Measurements from ENCODE around the gene GPD1L. TPM values are rescaled to one million over a fixed set of nuclear protein-coding genes. Genes with fewer than 3 reads are reported as not detected.
A peak's percentile ranks its signal among the peaks of the same experiment; 100 is the strongest.

GPD1L gene
- total and polyA plus RNA-seq, 2 of the 4 experiments (the other 2 are of a cell fraction), result 3.9 to 7.9 TPM

DNA sequence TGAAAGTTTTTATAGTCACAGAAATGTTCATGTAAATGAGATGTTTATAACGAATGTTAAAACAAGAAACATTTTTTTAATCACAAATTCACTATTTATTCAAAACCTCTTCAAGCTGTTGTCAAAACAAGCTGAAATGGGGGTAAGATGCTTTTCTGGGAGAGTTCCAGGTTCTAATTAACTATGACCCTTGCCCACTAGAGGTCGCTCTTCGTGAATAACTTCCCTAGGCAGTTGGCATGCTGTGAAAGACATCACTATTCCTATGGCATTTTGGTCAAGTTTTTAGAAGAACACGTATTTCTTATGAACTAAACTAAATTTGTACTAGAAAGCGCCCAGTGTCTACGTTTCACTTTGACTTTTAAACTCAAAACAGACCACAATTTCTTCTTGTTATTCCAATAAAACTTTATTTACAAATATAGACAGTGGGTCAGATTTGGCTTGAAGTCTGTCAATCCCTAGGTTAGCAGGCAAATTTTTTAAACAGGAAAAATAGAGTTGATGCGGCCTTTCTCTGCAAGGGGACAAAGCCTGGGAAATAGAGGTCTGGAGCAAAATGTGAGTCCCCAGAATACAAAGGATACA, 69.3 kb downstream of the GPD1L start:
- Histone ChIP-seq H3K36me3 (ENCODE audit: control insufficient read depth, insufficient read depth, low read length) (no peaks in the 10 kb centered on the region), H3K4ac (ENCODE audit: low read depth, low read length) (no peak overlapping the region), H3K79me1 (ENCODE audit: low read depth in 1 of 2, low read length in 2 of 2) (no peaks in the 10 kb centered on the region), H2AFZ (replicated peaks; ENCODE audit: low read length, poor library complexity) (no peak overlapping the region), H2AK5ac (ENCODE audit: low read depth, low read length) (no peak overlapping the region), H2BK20ac (ENCODE audit: low read depth, low read length) (no peak overlapping the region), H4K5ac (ENCODE audit: low read depth, low read length) (no peak overlapping the region), H4K91ac (ENCODE audit: insufficient read depth, low read depth, low read length) (no peak overlapping the region), H3K9ac (ENCODE audit: low read depth, low read length) (no peak overlapping the region), H3K23ac (ENCODE audit: low read depth, low read length) (no peak overlapping the region), H4K20me1 (ENCODE audit: insufficient read depth, low read length) (no peaks in the 10 kb centered on the region), H3K9me1 (ENCODE audit: insufficient read depth, low read length) (no peaks in the 10 kb centered on the region), H3K9me3 (ENCODE audit: control insufficient read depth, insufficient read depth, low read length) (peaks cover 5% of the 10 kb centered on the region; the same call in 1 of the 2 replicates), H3K27ac (ENCODE audit: insufficient read depth, low read length) (no peak overlapping the region), H3K4me3 (ENCODE audit: insufficient read depth, low read depth, low read length) (no peak overlapping the region), H3K18ac (ENCODE audit: low read depth, low read length) (no peak overlapping the region), H3K4me1 (ENCODE audit: control insufficient read depth, insufficient read depth, low read length) (no peaks in the 10 kb centered on the region), H2BK15ac (ENCODE audit: low read depth, low read length) (no peak overlapping the region), H3K56ac (ENCODE audit: extremely low read depth, insufficient read depth, low read length) (no peak overlapping the region), H4K8ac (ENCODE audit: low read depth in 2 of 2, low read length in 2 of 2) (no peak overlapping the region), H3K4me2 (ENCODE audit: low read depth, low read length) (no peak overlapping the region), H2AK9ac (replicated peaks; ENCODE audit: low read depth, low read length, poor library complexity) (no peak overlapping the region), H3K14ac (replicated peaks; ENCODE audit: low read depth, low read length) (no peak overlapping the region), H2BK5ac (ENCODE audit: low read depth, low read length, poor library complexity, severe bottlenecking) (no peak overlapping the region), H3K27me3 (ENCODE audit: control insufficient read depth, insufficient read depth, low read length) (peaks cover 9% of the 10 kb centered on the region), H2BK120ac (ENCODE audit: low read depth, low read length) (no peak overlapping the region)
- TF ChIP-seq, protein P1, sequence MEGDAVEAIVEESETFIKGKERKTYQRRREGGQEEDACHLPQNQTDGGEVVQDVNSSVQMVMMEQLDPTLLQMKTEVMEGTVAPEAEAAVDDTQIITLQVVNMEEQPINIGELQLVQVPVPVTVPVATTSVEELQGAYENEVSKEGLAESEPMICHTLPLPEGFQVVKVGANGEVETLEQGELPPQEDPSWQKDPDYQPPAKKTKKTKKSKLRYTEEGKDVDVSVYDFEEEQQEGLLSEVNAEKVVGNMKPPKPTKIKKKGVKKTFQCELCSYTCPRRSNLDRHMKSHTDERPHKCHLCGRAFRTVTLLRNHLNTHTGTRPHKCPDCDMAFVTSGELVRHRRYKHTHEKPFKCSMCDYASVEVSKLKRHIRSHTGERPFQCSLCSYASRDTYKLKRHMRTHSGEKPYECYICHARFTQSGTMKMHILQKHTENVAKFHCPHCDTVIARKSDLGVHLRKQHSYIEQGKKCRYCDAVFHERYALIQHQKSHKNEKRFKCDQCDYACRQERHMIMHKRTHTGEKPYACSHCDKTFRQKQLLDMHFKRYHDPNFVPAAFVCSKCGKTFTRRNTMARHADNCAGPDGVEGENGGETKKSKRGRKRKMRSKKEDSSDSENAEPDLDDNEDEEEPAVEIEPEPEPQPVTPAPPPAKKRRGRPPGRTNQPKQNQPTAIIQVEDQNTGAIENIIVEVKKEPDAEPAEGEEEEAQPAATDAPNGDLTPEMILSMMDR (conservative IDR thresholded peaks at IDR 0.05; ENCODE audit: low read depth, low read length), result peak; percentile 62
- TF ChIP-seq NFE2L2 (IDR thresholded peaks at IDR 0.05; ENCODE audit: low read depth, low read length) (no peak), RAD21 (IDR thresholded peaks at IDR 0.05; ENCODE audit: low read length) (peak; percentile 29), FOS (IDR thresholded peaks at IDR 0.05; ENCODE audit: low read depth, low read length) (no peak), SMC3 (IDR thresholded peaks at IDR 0.05; ENCODE audit: low read depth, low read length) (no peak), RCOR1 (IDR thresholded peaks at IDR 0.05; ENCODE audit: insufficient replicate concordance, low read length) (no peak)
- TF ChIP-seq, protein P2, sequence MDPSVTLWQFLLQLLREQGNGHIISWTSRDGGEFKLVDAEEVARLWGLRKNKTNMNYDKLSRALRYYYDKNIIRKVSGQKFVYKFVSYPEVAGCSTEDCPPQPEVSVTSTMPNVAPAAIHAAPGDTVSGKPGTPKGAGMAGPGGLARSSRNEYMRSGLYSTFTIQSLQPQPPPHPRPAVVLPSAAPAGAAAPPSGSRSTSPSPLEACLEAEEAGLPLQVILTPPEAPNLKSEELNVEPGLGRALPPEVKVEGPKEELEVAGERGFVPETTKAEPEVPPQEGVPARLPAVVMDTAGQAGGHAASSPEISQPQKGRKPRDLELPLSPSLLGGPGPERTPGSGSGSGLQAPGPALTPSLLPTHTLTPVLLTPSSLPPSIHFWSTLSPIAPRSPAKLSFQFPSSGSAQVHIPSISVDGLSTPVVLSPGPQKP (IDR thresholded peaks at IDR 0.05; ENCODE audit: borderline replicate concordance, low read depth, low read length), result no peak
- no TSS peak for BruUV-seq (replicated peaks)
- ATAC-seq (ENCODE audit: low read depth), result no peak
- ChIA-PET POLR2A (ENCODE audit: unreplicated experiment) (no interaction called here), CTCF (interaction anchor here (0.9 kb wide), 1 partner anchor 11 kb away, joined by 3 read pairs; no protein-coding TSS in a partner anchor)
- intact Hi-C loops (cut with micrococcal nuclease) (loop anchor here (1.0 to 10.0 kb wide), 4 partner anchors 121 to 487 kb away; partner anchors contain the start of gene CMTM7), dilution Hi-C loops (cut with HindIII; ENCODE audit: low sequenced_read_pairs, unreplicated experiment) (no loop called here), in situ Hi-C loops (cut with MboI; ENCODE audit: low sequenced_read_pairs) (no loop called here)
- DNase-seq, result peak; percentile 55
- WGBS, 2 experiments (ENCODE audit: extremely low coverage in 2 of 2, insufficient read length in 1 of 2), result no CpG with 5 or more reads among the region's 7 CpGs
